ENCODE data around the gene ATP10D. TPM values are rescaled to one million over a fixed set of nuclear protein-coding genes. Genes with fewer than 3 reads are reported as not detected.

The ATP10D gene
- total RNA-seq, 1 experiment from 2014 or later = 5.1 TPM

- Histone ChIP-seq H3K9me2 (ENCODE audit: insufficient read depth) (no peaks in the 10 kb centered on the region), H3K36me3 (ENCODE audit: control insufficient read depth in 1 of 2, insufficient read depth in 2 of 2, low read length in 2 of 2) (no peaks in the 10 kb centered on the region), H3K9ac (ENCODE audit: low read length) (no peak overlapping the region), H4K20me1 (ENCODE audit: insufficient read depth) (no peaks in the 10 kb centered on the region), H3K27me3 (ENCODE audit: insufficient read depth, low read length) (no peaks in the 10 kb centered on the region), H3K9me3 (ENCODE audit: control insufficient read depth in 1 of 2, insufficient read depth in 1 of 2, low read depth in 1 of 2, low read length in 2 of 2) (no peaks in the 10 kb centered on the region), H3K4me2 (ENCODE audit: low read length) (no peak overlapping the region), H3K27ac (ENCODE audit: low read depth, low read length) (no peak overlapping the region), H3K79me2 (ENCODE audit: insufficient read depth, low read length) (no peaks in the 10 kb centered on the region), H2AFZ (ENCODE audit: low read depth, low read length, poor library complexity, severe bottlenecking) (no peak overlapping the region), H3K4me3 (replicated peaks in 1 of 2; ENCODE audit: low read depth in 1 of 2, low read length in 2 of 2) (no peak overlapping the region), H3K4me1 (ENCODE audit: control insufficient read depth in 1 of 2, insufficient read depth in 2 of 2, low read length in 2 of 2) (no peaks in the 10 kb centered on the region)
- BruUV-seq (replicated peaks) = no TSS peak
- ATAC-seq (no peak), DNase-seq (ENCODE audit: low read depth, low spot score) (no peak)
- intact Hi-C loops (cut with micrococcal nuclease) = no loop called here
- ChIA-PET POLR2A (no interaction called here), CTCF (no interaction called here), RAD21 (ENCODE audit: low non-redundant PET in 1 of 2, low total read pairs in 2 of 2, uncharacterized antibody in 2 of 2, unreplicated experiment in 2 of 2) (no interaction called here)
- TF ChIP-seq SP1 (IDR thresholded peaks at IDR 0.05; ENCODE audit: low read depth) = no peak
- TF ChIP-seq ELF1 (IDR thresholded peaks at IDR 0.05; ENCODE audit: borderline replicate concordance, low read depth) = no peak
- TF ChIP-seq TCF7L2 (IDR thresholded peaks at IDR 0.05; ENCODE audit: borderline replicate concordance, extremely low read depth, insufficient read depth, insufficient read length) = no peak
- no peak for TF ChIP-seq REST (IDR thresholded peaks at IDR 0.05; ENCODE audit: low read depth)
- TF ChIP-seq, protein P1, sequence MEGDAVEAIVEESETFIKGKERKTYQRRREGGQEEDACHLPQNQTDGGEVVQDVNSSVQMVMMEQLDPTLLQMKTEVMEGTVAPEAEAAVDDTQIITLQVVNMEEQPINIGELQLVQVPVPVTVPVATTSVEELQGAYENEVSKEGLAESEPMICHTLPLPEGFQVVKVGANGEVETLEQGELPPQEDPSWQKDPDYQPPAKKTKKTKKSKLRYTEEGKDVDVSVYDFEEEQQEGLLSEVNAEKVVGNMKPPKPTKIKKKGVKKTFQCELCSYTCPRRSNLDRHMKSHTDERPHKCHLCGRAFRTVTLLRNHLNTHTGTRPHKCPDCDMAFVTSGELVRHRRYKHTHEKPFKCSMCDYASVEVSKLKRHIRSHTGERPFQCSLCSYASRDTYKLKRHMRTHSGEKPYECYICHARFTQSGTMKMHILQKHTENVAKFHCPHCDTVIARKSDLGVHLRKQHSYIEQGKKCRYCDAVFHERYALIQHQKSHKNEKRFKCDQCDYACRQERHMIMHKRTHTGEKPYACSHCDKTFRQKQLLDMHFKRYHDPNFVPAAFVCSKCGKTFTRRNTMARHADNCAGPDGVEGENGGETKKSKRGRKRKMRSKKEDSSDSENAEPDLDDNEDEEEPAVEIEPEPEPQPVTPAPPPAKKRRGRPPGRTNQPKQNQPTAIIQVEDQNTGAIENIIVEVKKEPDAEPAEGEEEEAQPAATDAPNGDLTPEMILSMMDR (IDR thresholded peaks at IDR 0.05 in 2 of 3, conservative IDR thresholded peaks at IDR 0.05 in 1 of 3; ENCODE audit: borderline replicate concordance in 1 of 3, insufficient read depth in 1 of 3, low read depth in 2 of 3, low read length in 2 of 3) = no peak
- no peak for TF ChIP-seq EZH2phosphoT487 (IDR thresholded peaks at IDR 0.05; ENCODE audit: borderline replicate concordance)
- no peak for TF ChIP-seq MAX (IDR thresholded peaks at IDR 0.05)
- no peak for TF ChIP-seq CBX3 (IDR thresholded peaks at IDR 0.05; ENCODE audit: low read depth)
- no peak for TF ChIP-seq EZH2 (IDR thresholded peaks at IDR 0.05)
- TF ChIP-seq EGR1 (IDR thresholded peaks at IDR 0.05; ENCODE audit: low read depth) = no peak
- TF ChIP-seq, protein P2, sequence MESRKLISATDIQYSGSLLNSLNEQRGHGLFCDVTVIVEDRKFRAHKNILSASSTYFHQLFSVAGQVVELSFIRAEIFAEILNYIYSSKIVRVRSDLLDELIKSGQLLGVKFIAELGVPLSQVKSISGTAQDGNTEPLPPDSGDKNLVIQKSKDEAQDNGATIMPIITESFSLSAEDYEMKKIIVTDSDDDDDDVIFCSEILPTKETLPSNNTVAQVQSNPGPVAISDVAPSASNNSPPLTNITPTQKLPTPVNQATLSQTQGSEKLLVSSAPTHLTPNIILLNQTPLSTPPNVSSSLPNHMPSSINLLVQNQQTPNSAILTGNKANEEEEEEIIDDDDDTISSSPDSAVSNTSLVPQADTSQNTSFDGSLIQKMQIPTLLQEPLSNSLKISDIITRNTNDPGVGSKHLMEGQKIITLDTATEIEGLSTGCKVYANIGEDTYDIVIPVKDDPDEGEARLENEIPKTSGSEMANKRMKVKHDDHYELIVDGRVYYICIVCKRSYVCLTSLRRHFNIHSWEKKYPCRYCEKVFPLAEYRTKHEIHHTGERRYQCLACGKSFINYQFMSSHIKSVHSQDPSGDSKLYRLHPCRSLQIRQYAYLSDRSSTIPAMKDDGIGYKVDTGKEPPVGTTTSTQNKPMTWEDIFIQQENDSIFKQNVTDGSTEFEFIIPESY (IDR thresholded peaks at IDR 0.05; ENCODE audit: extremely low read depth, insufficient replicate concordance, low read length) = no peak
- TF ChIP-seq YY1 (IDR thresholded peaks at IDR 0.05; ENCODE audit: extremely low read depth, insufficient replicate concordance, low read depth, low read length) = no peak
Observed at GRCh38 chr4:47617607-47618006, 132.5 kb downstream of the ATP10D start.

Measured in HCT116 (cell line).